ENCODE data around the gene FUT6. TPM values are rescaled to one million over a fixed set of nuclear protein-coding genes. Genes with fewer than 3 reads are reported as not detected.

Gene FUT6
- total and polyA plus RNA-seq, 4 donors = 2.6 to 14.0 (median 7.3) TPM

DNA sequence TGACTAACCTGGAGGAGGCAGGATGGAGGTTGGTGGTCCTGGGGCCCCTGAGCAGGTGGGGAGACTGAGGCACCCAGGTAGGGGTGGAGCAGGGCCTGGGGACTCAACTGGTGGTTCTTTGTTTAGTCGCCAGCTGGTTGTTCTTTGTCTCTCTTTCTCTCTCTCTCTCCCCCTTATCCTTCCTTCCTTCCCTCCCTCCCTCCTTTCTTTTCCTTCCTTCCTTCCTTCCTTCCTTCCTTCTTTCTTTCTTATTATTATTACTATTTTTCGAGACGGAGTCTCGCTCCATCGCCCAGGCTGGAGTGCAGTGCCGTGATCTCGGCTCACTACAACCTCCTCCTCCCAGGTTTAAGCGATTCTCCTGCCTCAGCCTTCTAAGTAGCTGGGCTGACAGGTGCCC lies 41.3 kb downstream of the FUT6 start:
- H3K36me3 ChIP-seq (ENCODE audit: control insufficient read depth in 4 of 4, insufficient read depth in 3 of 4, low read depth in 1 of 4, low read length in 3 of 4) = no peaks in the 10 kb centered on the region
- TF ChIP-seq TAF1 (conservative IDR thresholded peaks at IDR 0.05) = no peak
- TF ChIP-seq NR2F2 (IDR thresholded peaks at IDR 0.05) = no peak
- no peak for TF ChIP-seq FOXA2 (IDR thresholded peaks at IDR 0.05)
- TF ChIP-seq SP1 (IDR thresholded peaks at IDR 0.05) = no peak
- no peak for TF ChIP-seq HNF4G (IDR thresholded peaks at IDR 0.05)
- TF ChIP-seq, protein P1, sequence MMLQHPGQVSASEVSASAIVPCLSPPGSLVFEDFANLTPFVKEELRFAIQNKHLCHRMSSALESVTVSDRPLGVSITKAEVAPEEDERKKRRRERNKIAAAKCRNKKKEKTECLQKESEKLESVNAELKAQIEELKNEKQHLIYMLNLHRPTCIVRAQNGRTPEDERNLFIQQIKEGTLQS (IDR thresholded peaks at IDR 0.05) = no peak
- TF ChIP-seq EGR1 (IDR thresholded peaks at IDR 0.05; ENCODE audit: low read depth in 2 of 2) = no peak
- TF ChIP-seq RAD21 (IDR thresholded peaks at IDR 0.05) = no peak
- TF ChIP-seq GABPA (IDR thresholded peaks at IDR 0.05 in 1 of 2, conservative IDR thresholded peaks at IDR 0.05 in 1 of 2) = no peak
- TF ChIP-seq, protein P2, sequence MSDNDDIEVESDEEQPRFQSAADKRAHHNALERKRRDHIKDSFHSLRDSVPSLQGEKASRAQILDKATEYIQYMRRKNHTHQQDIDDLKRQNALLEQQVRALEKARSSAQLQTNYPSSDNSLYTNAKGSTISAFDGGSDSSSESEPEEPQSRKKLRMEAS (IDR thresholded peaks at IDR 0.05) = no peak
- TF ChIP-seq, protein P3, sequence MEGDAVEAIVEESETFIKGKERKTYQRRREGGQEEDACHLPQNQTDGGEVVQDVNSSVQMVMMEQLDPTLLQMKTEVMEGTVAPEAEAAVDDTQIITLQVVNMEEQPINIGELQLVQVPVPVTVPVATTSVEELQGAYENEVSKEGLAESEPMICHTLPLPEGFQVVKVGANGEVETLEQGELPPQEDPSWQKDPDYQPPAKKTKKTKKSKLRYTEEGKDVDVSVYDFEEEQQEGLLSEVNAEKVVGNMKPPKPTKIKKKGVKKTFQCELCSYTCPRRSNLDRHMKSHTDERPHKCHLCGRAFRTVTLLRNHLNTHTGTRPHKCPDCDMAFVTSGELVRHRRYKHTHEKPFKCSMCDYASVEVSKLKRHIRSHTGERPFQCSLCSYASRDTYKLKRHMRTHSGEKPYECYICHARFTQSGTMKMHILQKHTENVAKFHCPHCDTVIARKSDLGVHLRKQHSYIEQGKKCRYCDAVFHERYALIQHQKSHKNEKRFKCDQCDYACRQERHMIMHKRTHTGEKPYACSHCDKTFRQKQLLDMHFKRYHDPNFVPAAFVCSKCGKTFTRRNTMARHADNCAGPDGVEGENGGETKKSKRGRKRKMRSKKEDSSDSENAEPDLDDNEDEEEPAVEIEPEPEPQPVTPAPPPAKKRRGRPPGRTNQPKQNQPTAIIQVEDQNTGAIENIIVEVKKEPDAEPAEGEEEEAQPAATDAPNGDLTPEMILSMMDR (IDR thresholded peaks at IDR 0.05; ENCODE audit: low read depth, low read length, missing input control) = no peak
- TF ChIP-seq YY1 (IDR thresholded peaks at IDR 0.05) = no peak
- no peak for TF ChIP-seq HNF4A (conservative IDR thresholded peaks at IDR 0.05)
- 93% methylated on average over 8 of the region's 8 CpGs for WGBS
- DNase-seq (ENCODE audit: low spot score) = no peak
- H3K9ac ChIP-seq (ENCODE audit: low read depth in 1 of 2, low read length in 2 of 2) = no peak overlapping the region
- H3K4me3 ChIP-seq (ENCODE audit: low read depth in 1 of 3, low read length in 3 of 3) = no peak overlapping the region
- no peak overlapping the region for H3K27ac ChIP-seq (ENCODE audit: low read depth in 1 of 2, low read length in 2 of 2)
- no peaks in the 10 kb centered on the region for H3K27me3 ChIP-seq (ENCODE audit: control insufficient read depth in 4 of 4, insufficient read depth in 4 of 4, low read length in 3 of 4)
- no peaks in the 10 kb centered on the region for H3K9me3 ChIP-seq (ENCODE audit: control insufficient read depth in 4 of 4, low read length in 3 of 4)
- H3K4me1 ChIP-seq (ENCODE audit: control insufficient read depth in 4 of 4, insufficient read depth in 4 of 4, low read length in 3 of 4) = peaks cover 23 to 42% (median 33%) of the 10 kb centered on the region in 4 donors

GRCh38 chr19:5795382-5795919 lies 44.1 kb downstream of the FUT6 start:
- H3K27me3 ChIP-seq (ENCODE audit: control insufficient read depth in 4 of 4, insufficient read depth in 4 of 4, low read length in 3 of 4) = no peaks in the 10 kb centered on the region
- 90% methylated on average over 7 of the region's 7 CpGs for WGBS
- DNase-seq (ENCODE audit: low spot score) = no peak
- H3K4me1 ChIP-seq (ENCODE audit: control insufficient read depth in 4 of 4, insufficient read depth in 4 of 4, low read length in 3 of 4) = peaks cover 16 to 29% (median 23%) of the 10 kb centered on the region in 4 donors
- no peak overlapping the region for H3K27ac ChIP-seq (ENCODE audit: low read depth in 1 of 2, low read length in 2 of 2)
- no peak overlapping the region for H3K9ac ChIP-seq (ENCODE audit: low read depth in 1 of 2, low read length in 2 of 2)
- TF ChIP-seq EGR1 (IDR thresholded peaks at IDR 0.05; ENCODE audit: low read depth in 2 of 2) = no peak
- TF ChIP-seq, protein P2 (IDR thresholded peaks at IDR 0.05) = no peak
- TF ChIP-seq NR2F2 (IDR thresholded peaks at IDR 0.05) = no peak
- TF ChIP-seq HNF4G (IDR thresholded peaks at IDR 0.05) = no peak
- TF ChIP-seq, protein P3 (IDR thresholded peaks at IDR 0.05; ENCODE audit: low read depth, low read length, missing input control) = no peak
- no peak for TF ChIP-seq RXRA (IDR thresholded peaks at IDR 0.05)
- TF ChIP-seq TAF1 (conservative IDR thresholded peaks at IDR 0.05) = no peak
- TF ChIP-seq FOXA1 (IDR thresholded peaks at IDR 0.05) = no peak
- no peak for TF ChIP-seq JUND (IDR thresholded peaks at IDR 0.05)
- H3K4me3 ChIP-seq (ENCODE audit: low read depth in 1 of 3, low read length in 3 of 3) = no peak overlapping the region
- no peaks in the 10 kb centered on the region for H3K36me3 ChIP-seq (ENCODE audit: control insufficient read depth in 4 of 4, insufficient read depth in 3 of 4, low read depth in 1 of 4, low read length in 3 of 4)
- H3K9me3 ChIP-seq (ENCODE audit: control insufficient read depth in 4 of 4, low read length in 3 of 4) = no peaks in the 10 kb centered on the region

Measured in liver (tissue), 9 donors.